H1 (cell line): ENCODE measurements around the gene MYO9B. TPM values are rescaled to one million over a fixed set of nuclear protein-coding genes. Genes with fewer than 3 reads are reported as not detected.

Experiments used
- BCL11A ChIP-seq, 2 experiments: IDR thresholded peaks; one replicate each; pipeline ENCODE4 v1.6.1; 2011; ENCODE audit warnings: low read depth in 2 of 2, low read length in 2 of 2, mild to moderate bottlenecking in 2 of 2
- CHD7 ChIP-seq: fragments of 300-600 bp; sonication (generic); IDR thresholded peaks from 2 replicates; pipeline ENCODE4 v1.7.1; 2012; ENCODE audit warnings: low read length, moderate library complexity, mild to moderate bottlenecking, inconsistent platforms; ENCODE audit not compliant: insufficient replicate concordance
- GABPA ChIP-seq: IDR thresholded peaks from 2 replicates; pipeline ENCODE4 v1.6.1; 2011; ENCODE audit warnings: mild to moderate bottlenecking, low read length, moderate library complexity, borderline replicate concordance; ENCODE audit not compliant: insufficient read depth
- JUN ChIP-seq: IDR thresholded peaks from 2 replicates; pipeline ENCODE4 v1.6.1; 2011; ENCODE audit warnings: low read depth, mild to moderate bottlenecking, improper control_type of control experiment, low read length
- MAFK ChIP-seq: IDR thresholded peaks from 2 replicates; pipeline ENCODE4 v1.6.1; 2012; ENCODE audit warnings: low read depth, mild to moderate bottlenecking, improper control_type of control experiment, low read length
- NRF1 ChIP-seq: IDR thresholded peaks from 2 replicates; pipeline ENCODE4 v1.6.1; 2011; ENCODE audit warnings: mild to moderate bottlenecking, low read depth, low read length, improper control_type of control experiment
- PHF8 ChIP-seq: fragments of 200-600 bp; sonication (generic); conservative IDR thresholded peaks from 2 replicates; pipeline ENCODE4 v1.7.1; 2012; ENCODE audit warnings: low read depth, mild to moderate bottlenecking, inconsistent platforms, low read length, moderate library complexity
- POLR2A ChIP-seq, 2 experiments: IDR thresholded peaks; 1 replicate in 1 of 2; 2 replicates in 1 of 2; pipeline ENCODE4 v1.6.1; 2011; ENCODE audit warnings: low read depth in 2 of 2, low read length in 2 of 2, mild to moderate bottlenecking in 2 of 2; ENCODE audit errors: control extremely low read depth in 1 of 2
- POLR2AphosphoS5 ChIP-seq: IDR thresholded peaks from 2 replicates; pipeline ENCODE4 v1.6.1; 2011; ENCODE audit warnings: low read depth, low read length
- RXRA ChIP-seq: IDR thresholded peaks from 2 replicates; pipeline ENCODE4 v1.6.1; 2011; ENCODE audit warnings: low read depth, mild to moderate bottlenecking, low read length, moderate library complexity; ENCODE audit not compliant: insufficient read depth
- SIRT6 ChIP-seq: IDR thresholded peaks from one replicate; pipeline ENCODE4 v1.7.1; 2012; ENCODE audit warnings: low read length, inconsistent platforms
- SRF ChIP-seq: IDR thresholded peaks from 2 replicates; pipeline ENCODE4 v1.6.1; 2011; ENCODE audit warnings: mild to moderate bottlenecking, low read depth, low read length, moderate library complexity
- TBP ChIP-seq: IDR thresholded peaks from 2 replicates; pipeline ENCODE4 v1.6.1; 2011; ENCODE audit warnings: low read depth, low read length, improper control_type of control experiment
- TCF12 ChIP-seq: IDR thresholded peaks from 2 replicates; pipeline ENCODE4 v1.6.1; 2011; ENCODE audit warnings: low read depth, mild to moderate bottlenecking, low read length
- polyA plus RNA-seq, 7 experiments: library from polyadenylated mRNA; depleted of rRNA in 3 of 7; stranded (reverse) in 5 of 7; unstranded in 2 of 7; fragments of >200 nt in 5 of 7; fragments of 200-250 nt in 2 of 7; gene quantifications; 1 replicate in 5 of 7; 2 replicates in 1 of 7; 4 replicates in 1 of 7; pipeline versions ENCODE4 v1.2.1 to v1.2.3, GENCODE V29; 2011 to 2013; ENCODE audit warnings: missing spikeins in 2 of 7, mixed read lengths in 2 of 7
- total RNA-seq: library from RNA; stranded (reverse); fragmentation: NEBNext Ultra II Directional; extraction: Animal tissue kit (Norgen Biotek cat#: 25700); gene quantifications from 2 replicates; pipeline ENCODE4 v1.2.1, GENCODE V29; 2021

MYO9B gene
- total and polyA plus RNA-seq, 2 of the 8 experiments (the other 6 are each of a cell fraction or from before 2014, with no cell fraction given) = 27.6 to 77.1 TPM

GRCh38 chr19:17160908-17161307 is 85.3 kb downstream of the MYO9B start (continued):
- TF ChIP-seq CHD7 (no peak), SIRT6 (no peak), PHF8 (no peak), POLR2A (IDR thresholded peaks at IDR 0.05; ENCODE audit: control extremely low read depth in 1 of 2, low read depth in 2 of 2, low read length in 2 of 2) (no peak), SRF (no peak), MAFK (no peak), TCF12 (no peak), BCL11A (IDR thresholded peaks at IDR 0.05; ENCODE audit: low read depth in 2 of 2, low read length in 2 of 2) (no peak), JUN (no peak), TBP (no peak), NRF1 (no peak), GABPA (no peak), RXRA (no peak), POLR2AphosphoS5 (no peak)
